ENCODE measurements around the gene ABHD3. TPM values are rescaled to one million over a fixed set of nuclear protein-coding genes. Genes with fewer than 3 reads are reported as not detected.
A peak's percentile ranks its signal among the peaks of the same experiment; 100 is the strongest.
"Not testable (repeated sequence)": the region's sequence is repeated elsewhere in the genome, so short reads cannot be mapped to it uniquely, and the experiment has no call there.

The ABHD3 gene
- total RNA-seq, 2 donors from 2014 or later, result 48.1 to 54.4 TPM

DNA sequence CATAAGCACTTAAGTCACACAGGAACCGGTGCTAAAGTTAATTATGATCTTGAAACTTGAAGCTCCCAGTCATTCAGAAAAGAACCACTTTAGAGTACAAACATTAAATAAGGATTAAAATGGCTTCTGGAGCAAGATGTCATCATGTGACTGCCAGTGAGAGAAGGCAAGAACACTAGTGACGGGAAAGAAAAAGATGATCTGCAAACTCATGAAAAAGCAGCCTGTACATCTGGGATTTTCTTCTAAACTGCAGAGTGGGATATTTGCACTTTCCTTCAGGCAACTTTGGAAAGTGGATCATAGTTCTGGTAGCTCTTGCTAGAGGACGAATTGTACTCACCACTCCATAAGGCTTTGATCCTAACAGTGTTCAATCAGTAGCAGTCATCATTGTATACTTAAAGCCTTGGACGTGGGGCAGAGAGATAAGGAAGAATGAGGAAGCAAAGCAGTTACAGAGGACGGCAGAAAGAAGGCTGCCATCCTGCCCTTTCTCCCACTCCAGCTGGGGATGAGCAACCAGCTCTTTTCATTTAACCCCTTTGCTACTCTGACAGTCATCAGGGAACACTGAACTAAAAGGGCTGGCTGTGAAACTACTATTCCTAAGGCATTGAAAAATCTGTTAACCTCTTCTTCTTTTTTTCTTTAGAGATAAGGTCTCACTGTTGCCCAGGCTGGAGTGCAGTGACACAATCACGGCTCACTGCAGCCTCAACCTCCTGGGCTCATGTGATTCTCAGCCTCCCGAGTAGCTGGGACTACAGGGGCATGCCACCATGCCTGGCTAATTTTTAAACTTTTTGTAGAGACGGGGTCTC lies 18.1 kb downstream of the ABHD3 start:
- DNase-seq (ENCODE audit: low spot score), result no peak
- no peak for ATAC-seq
- Mint-ChIP-seq H3K36me3 (peaks cover 15% of the 10 kb centered on the region), H3K9me3 (no peaks in the 10 kb centered on the region), H3K27ac (no peak overlapping the region), H3K4me3 (no peak overlapping the region), H3K27me3 (no peaks in the 10 kb centered on the region), H3K4me1 (ENCODE audit: low read depth in 2 of 2) (peaks cover 9 to 25% of the 10 kb centered on the region in 2 donors)

DNA sequence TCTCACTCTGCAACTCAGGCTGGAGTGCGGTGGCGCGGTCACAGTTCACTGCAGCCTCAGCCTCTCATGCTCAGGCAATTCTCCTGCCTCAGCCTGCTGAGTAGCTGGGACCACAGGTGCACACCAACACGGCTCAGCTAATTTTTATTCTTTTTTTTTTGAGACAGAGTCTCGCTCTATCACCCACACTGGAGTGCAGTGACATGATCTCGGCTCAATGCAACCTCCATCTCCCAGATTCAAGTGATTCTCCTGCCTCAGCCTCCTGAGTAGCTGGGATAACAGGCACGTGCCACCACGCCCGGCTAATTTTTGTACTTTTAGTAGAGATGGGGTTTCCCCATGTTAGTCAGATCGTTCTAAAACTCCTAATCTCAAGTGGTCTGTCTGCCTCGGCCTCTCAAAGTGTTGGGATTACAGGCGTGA lies 19.0 kb downstream of the ABHD3 start:
- not testable (repeated sequence) for ATAC-seq; H3K27me3 Mint-ChIP-seq; H3K27ac Mint-ChIP-seq; DNase-seq (ENCODE audit: low spot score); H3K4me3 Mint-ChIP-seq; H3K9me3 Mint-ChIP-seq
- Mint-ChIP-seq H3K36me3 (peaks cover 15% of the 10 kb centered on the region), H3K4me1 (ENCODE audit: low read depth in 2 of 2) (peaks cover 9 to 25% of the 10 kb centered on the region in 2 donors)

DNA sequence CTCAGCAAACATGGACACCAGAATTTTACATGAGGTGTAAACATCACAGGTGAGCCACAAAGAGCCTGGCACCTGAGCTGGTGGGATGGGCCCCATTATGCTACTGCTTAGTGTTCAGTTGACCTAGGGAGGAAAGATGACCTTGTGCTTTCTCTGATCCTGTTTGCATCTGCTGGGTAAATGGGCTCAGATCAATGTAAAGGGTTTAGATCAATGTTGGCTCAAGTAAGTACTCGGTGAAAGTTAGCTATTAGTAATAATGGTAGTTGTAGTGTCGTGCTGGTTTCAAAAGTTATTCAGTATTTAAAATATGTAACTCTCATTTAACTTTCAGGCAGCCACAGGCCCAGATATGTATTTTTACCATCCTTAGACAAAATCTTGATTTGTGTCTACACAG lies 19.8 kb downstream of the ABHD3 start:
- ATAC-seq, result peak in 1 of 2 donors; percentile 35
- peaks cover 12% of the 10 kb centered on the region for H3K36me3 Mint-ChIP-seq

DNA sequence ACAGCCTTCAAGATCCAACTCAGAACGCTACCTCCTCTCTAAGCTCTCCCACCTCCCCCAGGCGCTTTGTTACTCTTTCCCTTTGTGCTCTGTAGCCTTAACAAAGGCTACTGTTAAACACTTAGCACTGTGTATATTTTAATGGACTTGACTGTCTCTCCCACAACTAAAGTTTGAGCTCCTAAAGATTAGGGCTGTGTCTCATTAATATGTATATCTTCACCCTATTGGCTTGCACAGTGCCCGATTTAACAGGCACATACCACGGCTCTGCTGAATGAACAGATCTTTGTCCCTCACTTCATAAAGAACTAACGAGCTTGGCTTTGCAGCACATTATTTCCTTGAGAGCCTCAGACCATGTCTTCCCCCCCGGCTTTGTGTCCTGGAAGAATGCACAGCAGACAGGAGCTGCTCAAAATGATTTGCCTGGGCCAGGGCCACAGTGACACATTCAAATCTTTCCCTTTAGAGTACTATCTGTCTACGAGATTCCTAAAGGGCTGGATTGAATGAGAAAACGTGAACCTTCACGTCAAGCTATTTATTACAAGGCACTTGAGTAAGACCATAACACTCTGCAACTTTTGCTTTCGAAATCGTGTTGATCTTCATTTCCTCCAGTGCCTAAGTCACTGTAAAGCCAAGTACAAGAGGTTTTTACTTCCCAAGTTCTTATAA lies 22.1 kb downstream of the ABHD3 start:
- H3K9me3 Mint-ChIP-seq, result no peaks in the 10 kb centered on the region
- H3K27ac Mint-ChIP-seq, result no peak overlapping the region
- H3K27me3 Mint-ChIP-seq, result no peaks in the 10 kb centered on the region
- H3K4me3 Mint-ChIP-seq, result no peak overlapping the region
- DNase-seq (ENCODE audit: low spot score) (no peak), ATAC-seq (peak; percentile 86 to 92)
- H3K36me3 Mint-ChIP-seq, result no peaks in the 10 kb centered on the region
- H3K4me1 Mint-ChIP-seq (ENCODE audit: low read depth in 2 of 2), result peaks cover 5 to 14% of the 10 kb centered on the region in 2 donors

More for the DNA sequence above, 19.8 kb downstream of the ABHD3 start:
- Mint-ChIP-seq H3K4me1 (ENCODE audit: low read depth in 2 of 2) (peaks cover 9 to 24% of the 10 kb centered on the region in 2 donors), H3K9me3 (no peaks in the 10 kb centered on the region), H3K27ac (peak overlapping the region in 1 of 2 donors; percentile 48), H3K4me3 (no peak overlapping the region), H3K27me3 (no peaks in the 10 kb centered on the region)
- DNase-seq (ENCODE audit: low spot score), result no peak

DNA sequence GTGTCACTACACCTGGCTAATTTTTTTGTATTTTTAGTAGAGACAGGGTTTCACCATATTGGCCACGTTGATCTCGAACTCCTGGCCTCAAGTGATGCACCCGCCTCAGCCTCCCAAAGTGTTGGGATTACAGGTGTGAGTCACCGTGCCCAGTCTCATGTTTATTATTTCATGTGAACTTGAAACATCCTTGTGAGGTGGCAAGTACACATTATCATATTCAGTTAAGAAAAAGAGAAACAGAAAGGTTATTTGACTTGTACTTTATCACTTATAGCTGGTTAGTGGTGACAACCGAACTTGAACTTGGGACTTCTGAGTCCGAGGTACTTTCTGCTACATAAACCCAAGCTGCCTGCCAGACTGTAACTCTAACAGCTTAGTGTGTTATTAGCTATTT lies 24.4 kb downstream of the ABHD3 start:
- Mint-ChIP-seq H3K27me3 (no peaks in the 10 kb centered on the region), H3K4me1 (ENCODE audit: low read depth in 2 of 2) (peaks cover 5 to 10% of the 10 kb centered on the region in 2 donors), H3K9me3 (no peaks in the 10 kb centered on the region), H3K27ac (no peak overlapping the region), H3K36me3 (no peaks in the 10 kb centered on the region), H3K4me3 (no peak overlapping the region)
- ATAC-seq (no peak), DNase-seq (ENCODE audit: low spot score) (no peak)

DNA sequence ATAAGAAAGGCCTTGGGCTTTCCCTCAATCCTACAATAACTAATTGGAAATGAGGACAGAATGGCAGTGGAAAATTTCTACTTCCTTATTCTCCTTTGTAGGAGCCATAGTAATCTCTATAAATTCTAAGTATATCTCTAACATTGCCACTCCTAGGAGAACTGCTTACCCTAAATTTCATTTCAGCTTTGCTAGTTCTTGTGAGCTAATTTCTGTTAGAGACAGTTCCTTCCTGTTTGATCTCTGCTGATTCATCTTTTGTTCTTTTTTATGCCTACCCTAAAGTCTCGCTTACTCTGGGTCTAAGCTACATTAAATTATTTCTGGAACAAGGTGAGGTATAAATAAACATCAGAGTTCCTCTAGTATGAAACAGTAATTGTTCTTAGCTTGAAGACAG lies 25.7 kb downstream of the ABHD3 start:
- H3K36me3 Mint-ChIP-seq, result no peaks in the 10 kb centered on the region
- no peak for DNase-seq (ENCODE audit: low spot score)
- H3K27me3 Mint-ChIP-seq, result no peaks in the 10 kb centered on the region
- no peak for ATAC-seq
- H3K9me3 Mint-ChIP-seq, result no peaks in the 10 kb centered on the region
- H3K4me1 Mint-ChIP-seq (ENCODE audit: low read depth in 2 of 2), result peaks cover 2 to 3% of the 10 kb centered on the region in 2 donors
- no peak overlapping the region for H3K4me3 Mint-ChIP-seq
- H3K27ac Mint-ChIP-seq, result no peak overlapping the region

DNA sequence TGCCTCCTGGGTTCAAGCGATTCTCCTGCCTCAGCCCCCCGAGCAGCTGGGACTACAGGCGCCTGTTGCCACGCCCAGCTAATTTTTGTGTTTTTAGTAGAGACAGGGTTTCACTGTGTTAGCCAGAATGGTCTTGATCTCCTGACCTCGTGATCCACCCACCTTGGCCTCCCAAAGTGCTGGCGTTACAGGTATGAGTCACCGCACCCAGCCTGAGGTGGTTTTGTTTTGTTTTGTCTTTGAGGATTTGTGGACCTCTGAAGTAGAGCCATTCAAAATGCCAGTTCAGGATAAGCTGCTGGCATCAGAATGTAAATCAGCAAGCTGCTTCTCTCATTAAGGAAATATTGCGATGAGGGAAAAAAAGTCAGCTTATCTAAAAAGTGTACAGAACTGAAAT lies 29.2 kb downstream of the ABHD3 start:
- H3K36me3 Mint-ChIP-seq; H3K27ac Mint-ChIP-seq; H3K4me1 Mint-ChIP-seq (ENCODE audit: low read depth in 2 of 2); H3K4me3 Mint-ChIP-seq; H3K9me3 Mint-ChIP-seq; ATAC-seq; DNase-seq (ENCODE audit: low spot score); H3K27me3 Mint-ChIP-seq: not testable (repeated sequence)

DNA sequence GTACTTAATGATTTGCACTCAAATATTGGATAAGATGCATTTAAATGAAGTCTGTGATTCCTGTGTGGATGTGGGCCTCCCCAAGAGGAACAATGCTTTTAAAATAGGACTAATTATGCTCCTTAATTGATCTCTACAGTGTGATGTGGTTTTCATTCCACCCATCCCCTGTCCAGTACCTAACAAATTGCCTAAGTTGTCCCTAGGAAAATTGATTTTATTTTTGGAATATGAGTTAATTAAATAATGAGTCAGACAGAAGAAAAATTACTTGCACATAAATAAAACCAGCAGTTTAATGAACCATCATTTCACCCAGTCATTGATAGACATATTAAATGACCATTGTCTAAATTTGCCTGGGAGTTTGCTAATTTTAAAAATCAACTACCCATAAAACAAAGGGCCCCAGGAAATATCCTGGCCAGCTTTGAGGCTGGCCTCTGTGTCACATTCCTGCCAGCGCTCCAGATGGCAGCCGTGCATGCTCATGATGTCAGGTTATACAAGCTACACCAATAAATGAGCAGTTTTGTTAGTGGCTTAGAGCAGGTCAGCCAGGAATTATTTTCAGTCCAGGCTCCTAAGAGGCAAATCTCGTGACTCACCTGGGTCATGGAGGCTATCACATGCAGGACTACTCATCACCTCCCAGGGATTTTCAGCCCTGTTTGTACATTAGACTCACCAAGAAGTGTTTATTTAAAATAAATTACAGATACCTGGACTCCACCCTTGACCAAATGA lies 31.9 kb downstream of the ABHD3 start:
- ATAC-seq, result no peak
- DNase-seq (ENCODE audit: low spot score), result no peak
- Mint-ChIP-seq H3K4me3 (no peak overlapping the region), H3K9me3 (no peaks in the 10 kb centered on the region), H3K4me1 (ENCODE audit: low read depth in 2 of 2) (peaks cover 0 to 2% of the 10 kb centered on the region in 2 donors), H3K36me3 (no peaks in the 10 kb centered on the region), H3K27ac (no peak overlapping the region), H3K27me3 (no peaks in the 10 kb centered on the region)

DNA sequence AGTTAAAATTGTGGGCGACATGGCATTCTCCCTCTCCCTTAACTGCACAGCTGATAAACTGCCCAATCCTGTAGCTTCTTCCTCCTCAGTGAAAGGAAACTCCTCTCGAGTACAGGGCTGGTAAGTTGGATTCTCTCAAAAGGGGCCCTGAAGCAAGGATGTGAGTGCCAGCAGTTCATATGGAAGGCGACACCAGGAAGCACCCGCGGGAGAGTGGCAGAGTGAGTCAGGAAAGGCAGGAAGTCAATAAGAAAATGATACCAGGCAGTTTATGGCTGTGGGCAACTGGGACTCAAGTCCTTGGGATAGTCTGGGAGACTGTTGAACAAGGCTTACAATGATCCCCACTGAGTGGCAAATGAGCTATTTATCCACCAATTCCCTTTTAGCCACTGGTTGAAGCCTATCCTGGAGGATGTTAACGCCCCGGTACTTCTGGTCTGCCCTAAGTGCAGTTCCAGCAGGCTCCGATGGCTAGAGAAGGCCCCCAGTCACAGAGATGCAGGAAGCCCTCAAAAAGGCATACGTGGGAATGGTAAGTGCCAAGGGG lies 34.8 kb downstream of the ABHD3 start:
- ATAC-seq (no peak), DNase-seq (ENCODE audit: low spot score) (no peak)
- Mint-ChIP-seq H3K4me3 (no peak overlapping the region), H3K27me3 (no peaks in the 10 kb centered on the region), H3K4me1 (ENCODE audit: low read depth in 2 of 2) (peaks cover 0 to 2% of the 10 kb centered on the region in 2 donors), H3K27ac (no peak overlapping the region), H3K36me3 (no peaks in the 10 kb centered on the region), H3K9me3 (no peaks in the 10 kb centered on the region)

DNA sequence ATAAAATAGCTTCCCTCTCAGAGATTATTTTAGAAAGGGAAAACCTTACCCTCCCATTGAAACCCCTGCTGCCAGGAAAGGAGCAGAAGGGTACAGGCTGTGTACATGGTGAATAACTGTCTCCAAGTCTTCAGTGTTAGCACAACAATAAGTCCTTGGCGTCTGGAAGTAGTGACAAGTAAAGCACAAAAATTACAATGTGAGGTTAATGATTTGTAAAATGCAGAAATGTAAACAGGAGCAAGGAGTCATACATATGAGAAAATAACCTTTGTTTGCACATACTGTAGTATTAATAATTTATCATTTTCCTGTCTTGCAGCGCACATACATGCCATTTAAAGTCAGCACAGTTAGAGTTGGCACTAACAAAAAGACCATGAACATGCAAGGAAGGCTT lies 40.5 kb downstream of the ABHD3 start:
- Mint-ChIP-seq H3K4me1 (ENCODE audit: low read depth in 2 of 2) (peaks cover 0 to 7% of the 10 kb centered on the region in 2 donors), H3K4me3 (no peak overlapping the region), H3K27me3 (no peaks in the 10 kb centered on the region), H3K27ac (no peak overlapping the region), H3K36me3 (no peaks in the 10 kb centered on the region), H3K9me3 (no peaks in the 10 kb centered on the region)
- ATAC-seq (no peak), DNase-seq (ENCODE audit: low spot score) (no peak)

DNA sequence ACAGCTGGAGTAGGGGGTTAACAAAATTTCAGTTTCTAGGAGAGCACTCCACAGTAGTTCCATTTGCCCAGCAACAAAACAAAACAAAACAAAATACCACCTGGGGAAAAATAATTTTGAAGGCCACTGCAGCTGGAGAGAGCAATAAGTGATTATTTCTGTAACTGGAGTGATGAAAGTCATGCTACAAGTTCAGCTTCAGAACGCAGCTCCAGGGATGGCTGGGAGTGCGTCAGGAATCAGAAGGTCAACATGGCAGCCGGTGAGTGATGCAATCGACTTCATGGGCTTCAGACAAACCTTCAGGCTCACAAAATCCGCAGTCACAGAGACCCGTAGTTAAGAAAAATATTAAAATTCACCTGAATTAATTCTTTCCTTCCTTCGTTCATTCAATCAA lies 41.0 kb downstream of the ABHD3 start:
- H3K36me3 Mint-ChIP-seq, result no peaks in the 10 kb centered on the region
- H3K4me3 Mint-ChIP-seq, result no peak overlapping the region
- DNase-seq (ENCODE audit: low spot score) (no peak), ATAC-seq (no peak)
- no peaks in the 10 kb centered on the region for H3K27me3 Mint-ChIP-seq
- H3K27ac Mint-ChIP-seq, result no peak overlapping the region
- no peaks in the 10 kb centered on the region for H3K9me3 Mint-ChIP-seq
- peaks cover 0 to 7% of the 10 kb centered on the region in 2 donors for H3K4me1 Mint-ChIP-seq (ENCODE audit: low read depth in 2 of 2)

DNA sequence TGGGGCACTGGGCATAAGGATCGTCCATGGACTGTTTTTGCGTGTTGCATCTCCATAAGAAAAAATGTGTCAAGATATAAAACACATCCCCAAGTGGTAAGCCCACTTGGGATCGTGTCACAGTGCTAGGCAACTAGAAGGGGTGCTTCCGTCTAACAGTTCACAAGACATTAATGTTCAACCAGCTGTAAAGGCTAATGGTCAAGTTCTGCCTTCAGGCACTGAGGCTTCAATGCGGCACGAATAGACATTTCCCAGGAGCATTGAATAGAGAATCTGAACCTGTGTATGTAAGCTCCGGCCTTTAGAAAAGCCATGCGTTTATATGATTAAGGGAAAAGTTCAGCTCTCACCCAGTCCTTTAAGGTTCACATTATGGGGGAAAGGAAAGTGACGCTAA lies 42.0 kb downstream of the ABHD3 start:
- H3K4me1 Mint-ChIP-seq (ENCODE audit: low read depth in 2 of 2), result peaks cover 0 to 7% of the 10 kb centered on the region in 2 donors
- H3K36me3 Mint-ChIP-seq, result no peaks in the 10 kb centered on the region
- no peaks in the 10 kb centered on the region for H3K9me3 Mint-ChIP-seq
- ATAC-seq, result no peak
- no peak overlapping the region for H3K27ac Mint-ChIP-seq
- H3K27me3 Mint-ChIP-seq, result no peaks in the 10 kb centered on the region
- DNase-seq (ENCODE audit: low spot score), result no peak
- no peak overlapping the region for H3K4me3 Mint-ChIP-seq

DNA sequence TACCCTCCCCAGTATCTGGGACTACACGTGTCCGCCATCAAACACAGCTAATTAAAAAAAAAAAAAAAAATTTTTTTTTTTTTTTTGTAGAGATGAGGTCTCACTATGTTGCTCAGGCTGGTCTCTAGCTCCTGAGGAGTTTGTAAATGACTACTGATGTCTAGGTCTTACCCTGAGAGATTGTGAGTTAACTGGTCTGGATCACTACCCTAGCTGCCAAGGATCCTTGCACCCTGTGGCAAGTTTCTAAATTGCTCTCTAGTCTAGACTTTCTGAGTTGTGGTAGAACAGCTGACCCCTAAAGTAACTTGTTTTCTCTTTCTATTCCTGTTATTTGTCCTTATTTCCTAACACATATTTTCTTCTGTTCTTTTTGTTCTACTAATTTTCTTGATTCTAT lies 44.5 kb downstream of the ABHD3 start:
- H3K4me3 Mint-ChIP-seq, result no peak overlapping the region
- no peaks in the 10 kb centered on the region for H3K9me3 Mint-ChIP-seq
- peaks cover 0 to 7% of the 10 kb centered on the region in 2 donors for H3K4me1 Mint-ChIP-seq (ENCODE audit: low read depth in 2 of 2)
- ATAC-seq (peak in 1 of 2 donors; percentile 70), DNase-seq (ENCODE audit: low spot score) (no peak)
- H3K27me3 Mint-ChIP-seq, result no peaks in the 10 kb centered on the region
- H3K27ac Mint-ChIP-seq, result peak overlapping the region in 1 of 2 donors; percentile 13
- H3K36me3 Mint-ChIP-seq, result no peaks in the 10 kb centered on the region
